Stimulated activated naive CD4-positive, alpha-beta T cell (primary cell): Measurements from ENCODE around the gene FBXO31.
"Not testable (repeated sequence)": the region's sequence is repeated elsewhere in the genome, so short reads cannot be mapped to it uniquely, and the experiment has no call there.

Source experiments
- DNase-seq, 6 experiments: peaks; one replicate each; lab custom pipeline; 2025; lab: John Stamatoyannopoulos, UW

The FBXO31 gene

DNA sequence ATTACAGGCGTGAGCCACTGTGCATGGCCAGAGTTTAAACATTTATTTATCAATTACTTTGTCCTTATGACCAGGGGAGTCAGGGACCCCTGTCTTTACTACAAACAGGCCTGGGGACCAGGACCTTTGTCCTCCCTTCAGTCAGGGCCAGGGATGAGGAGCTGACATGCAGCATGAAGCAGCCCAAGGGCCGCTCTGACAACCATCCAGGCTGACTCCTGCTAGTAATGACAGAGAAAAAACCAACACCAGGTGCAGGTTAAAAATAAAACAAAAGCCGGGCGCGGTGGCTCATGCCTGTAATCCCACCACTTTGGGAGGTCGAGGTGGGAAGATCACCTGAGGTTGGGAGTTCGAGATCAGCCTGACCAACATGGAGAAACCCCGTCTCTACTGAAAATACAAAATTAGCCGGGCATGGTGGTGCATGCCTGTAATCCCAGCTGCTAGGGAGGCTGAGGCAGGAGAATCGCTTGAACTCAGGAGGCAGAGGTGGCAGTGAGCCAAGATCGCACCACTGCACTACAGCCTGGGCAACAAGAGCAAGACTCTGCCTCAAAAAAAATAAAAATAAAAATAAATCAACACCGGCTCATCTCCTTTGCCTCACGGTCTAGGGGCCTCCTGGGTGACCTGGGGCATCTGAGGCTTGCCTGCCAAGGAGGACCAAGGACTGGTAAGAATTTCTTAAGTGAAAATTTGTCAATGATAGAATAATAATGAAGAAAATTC is 20.6 kb downstream of the FBXO31 start:
- DNase-seq: not testable (repeated sequence)

DNA sequence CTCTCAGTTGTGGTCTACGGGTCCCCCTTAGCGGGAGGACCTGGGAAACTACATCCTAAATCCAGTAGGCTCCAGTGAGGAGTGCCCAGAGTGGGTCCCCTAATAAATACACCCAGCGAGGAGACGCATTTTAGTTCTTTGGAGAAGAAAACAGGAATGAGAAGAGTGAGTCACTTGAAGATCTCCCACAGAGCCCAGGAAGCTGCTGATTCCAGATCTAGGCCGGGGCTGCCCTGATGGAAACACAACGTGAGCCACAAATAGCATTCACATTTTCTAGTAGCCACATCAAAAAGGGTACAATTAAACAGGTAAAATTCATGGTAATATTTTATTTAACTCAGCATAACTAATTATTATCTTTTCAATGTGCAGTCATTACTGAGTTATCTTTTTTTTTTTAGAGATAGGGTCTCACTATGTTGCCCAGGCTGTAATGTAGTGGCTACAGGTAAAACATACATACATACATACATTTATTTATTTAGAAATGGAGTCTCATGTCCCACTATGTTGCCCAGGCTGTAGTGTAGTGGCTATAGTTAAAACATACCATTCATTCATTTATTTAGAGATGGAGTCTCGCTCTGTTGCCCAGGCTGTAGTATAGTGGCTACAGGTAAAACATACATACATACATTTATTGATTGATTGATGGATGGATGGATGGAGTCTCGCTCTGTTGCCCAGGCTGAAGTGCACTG is 21.5 kb downstream of the FBXO31 start:
- no peak for DNase-seq

DNA sequence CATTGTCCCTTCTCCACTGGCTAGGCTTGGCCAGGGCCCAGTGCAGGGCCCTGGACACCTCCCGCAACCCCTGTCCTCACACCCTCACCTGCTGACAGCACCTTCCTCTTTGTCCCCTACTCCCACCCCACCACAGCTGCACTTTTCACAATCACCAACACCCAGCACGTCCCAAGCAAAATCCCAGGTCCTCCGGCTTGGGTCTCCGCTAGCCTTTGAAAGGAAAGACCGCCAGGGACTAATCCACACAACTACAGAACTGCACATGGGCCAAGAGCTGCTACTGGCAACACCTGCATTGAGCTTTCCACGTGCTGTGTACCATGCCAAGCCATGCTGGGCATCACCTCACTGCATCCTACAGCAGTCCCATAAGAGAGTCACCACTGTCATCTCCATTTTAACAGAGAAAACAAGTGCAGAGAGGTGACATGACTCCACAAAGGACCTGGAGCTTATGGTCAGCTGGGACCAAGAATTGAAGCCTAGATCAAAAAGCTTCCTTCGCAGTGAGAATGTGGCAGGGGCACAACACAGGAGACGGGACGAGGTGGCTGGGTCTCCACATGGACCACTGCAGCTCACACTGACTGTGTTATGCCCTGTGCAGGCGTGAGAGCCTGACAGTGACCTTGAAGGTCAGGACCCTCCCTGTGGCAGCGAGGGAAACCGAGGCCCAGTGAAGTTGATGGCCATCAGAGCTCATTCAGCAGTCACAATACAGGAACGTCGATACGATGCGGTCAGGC is 22.5 kb downstream of the FBXO31 start:
- no peak for DNase-seq

DNA sequence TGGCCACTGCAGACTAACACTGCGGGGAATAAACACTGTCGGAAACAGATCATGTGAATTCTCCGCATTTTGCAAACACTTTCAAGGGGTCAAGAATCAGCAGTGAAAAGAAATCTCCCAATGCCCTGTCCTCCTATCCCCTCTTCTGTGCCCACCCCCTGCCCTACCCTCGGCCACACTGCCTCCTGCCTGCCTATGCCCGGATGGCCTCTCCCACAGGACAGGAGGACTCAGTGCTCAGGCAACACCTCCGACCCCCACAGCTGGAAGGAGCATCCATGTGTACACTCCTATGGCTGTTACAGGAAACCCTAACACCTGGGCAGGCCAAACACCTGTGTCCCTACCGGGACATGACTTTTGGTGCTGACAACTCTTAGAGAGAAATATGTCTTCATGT is 24.5 kb downstream of the FBXO31 start:
- DNase-seq: no peak

DNA sequence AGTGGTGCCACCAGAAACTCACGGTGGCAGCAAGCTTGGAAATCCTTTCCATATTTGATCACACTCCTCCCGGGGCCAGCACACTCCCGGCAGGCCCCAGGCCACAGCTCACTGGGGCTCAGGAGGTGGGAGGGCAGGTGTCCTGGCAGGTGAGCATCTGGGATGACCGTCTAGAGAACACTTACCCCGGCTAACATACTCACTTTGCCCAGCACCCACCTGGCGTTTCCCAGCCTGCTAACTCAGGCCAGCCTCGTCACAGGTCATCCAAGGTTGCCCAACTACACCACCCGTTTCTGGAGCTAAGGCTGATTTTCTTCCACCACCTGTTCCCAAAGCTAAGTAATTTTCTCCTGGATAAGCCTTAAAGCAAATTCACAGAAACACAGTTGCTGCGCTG is 24.9 kb downstream of the FBXO31 start:
- no peak for DNase-seq

DNA sequence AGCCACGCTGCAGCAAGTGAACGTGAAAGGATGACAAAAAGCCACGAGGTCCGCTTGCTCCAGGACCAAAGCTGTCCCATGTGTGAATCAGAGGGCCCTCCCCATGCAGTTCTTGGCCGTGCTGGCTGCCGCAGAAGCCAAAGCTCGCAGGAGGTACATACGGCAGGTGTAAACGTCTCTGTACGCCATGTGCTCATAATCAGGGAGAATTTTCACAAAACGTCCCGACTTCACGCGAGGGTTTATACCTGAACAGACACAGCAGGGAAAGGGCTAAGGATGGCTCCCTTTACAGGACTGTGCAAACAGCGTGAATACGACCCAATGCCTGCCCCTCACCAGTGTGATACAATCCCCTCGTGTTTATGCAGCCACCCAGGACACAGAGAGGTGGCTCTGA is 25.3 kb downstream of the FBXO31 start:
- no peak for DNase-seq

DNA sequence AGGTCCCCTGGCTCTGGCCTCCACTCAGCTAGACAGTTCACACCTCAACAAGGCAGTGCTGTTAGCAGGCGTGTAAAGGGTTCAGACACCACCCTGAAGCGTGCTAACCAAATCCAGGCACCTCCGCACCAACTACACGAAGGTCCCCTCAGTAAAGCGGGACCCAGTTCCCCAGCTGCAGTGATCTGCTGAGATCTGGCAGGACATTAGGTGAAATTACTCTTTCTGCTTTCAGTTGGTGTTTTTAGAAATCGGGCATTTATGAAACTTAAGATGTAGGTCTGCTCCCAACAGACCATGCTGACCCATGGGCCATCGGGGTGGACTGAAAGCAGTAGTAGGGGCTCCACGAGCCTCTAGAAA is 27.1 kb downstream of the FBXO31 start:
- DNase-seq: no peak

DNA sequence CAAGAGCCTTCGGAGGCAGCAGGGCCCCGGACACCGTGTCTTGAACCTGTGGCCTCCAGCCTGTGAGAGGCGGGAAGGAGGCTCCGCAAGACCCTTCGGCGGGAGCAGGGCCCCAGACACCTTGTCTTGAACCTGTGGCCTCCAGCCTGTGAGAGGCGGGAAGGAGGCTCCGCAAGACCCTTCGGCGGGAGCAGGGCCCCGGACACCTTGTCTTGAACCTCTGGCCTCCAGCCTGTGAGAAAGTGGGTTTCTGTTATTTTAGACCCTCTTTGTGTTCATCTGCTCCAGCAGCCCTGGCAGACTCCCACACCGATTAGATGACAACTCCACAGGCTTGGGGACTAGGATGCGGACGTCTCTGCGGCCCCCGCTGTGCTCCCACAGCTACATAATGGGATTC is 30.0 kb downstream of the FBXO31 start:
- no peak for DNase-seq

DNA sequence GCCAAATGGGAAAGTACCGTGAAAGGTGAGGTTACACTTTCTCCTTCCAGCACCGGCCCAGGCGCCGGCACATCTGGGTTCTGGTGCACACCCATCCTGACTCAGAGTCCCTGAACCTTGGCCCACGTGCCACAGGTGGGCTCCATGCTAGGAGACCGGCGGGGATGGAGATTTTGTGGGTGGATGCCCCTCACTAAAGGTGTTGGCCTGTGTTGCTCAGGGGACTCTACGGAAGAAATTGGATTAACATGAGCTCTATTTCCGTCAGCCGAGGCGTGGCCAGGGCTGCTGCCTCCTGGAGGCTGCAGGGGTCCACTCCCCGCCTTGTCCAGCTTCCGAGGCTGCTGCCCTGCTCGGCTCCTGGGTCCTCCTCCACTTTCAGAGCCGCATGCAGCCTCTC is 30.8 kb downstream of the FBXO31 start:
- DNase-seq: no peak

DNA sequence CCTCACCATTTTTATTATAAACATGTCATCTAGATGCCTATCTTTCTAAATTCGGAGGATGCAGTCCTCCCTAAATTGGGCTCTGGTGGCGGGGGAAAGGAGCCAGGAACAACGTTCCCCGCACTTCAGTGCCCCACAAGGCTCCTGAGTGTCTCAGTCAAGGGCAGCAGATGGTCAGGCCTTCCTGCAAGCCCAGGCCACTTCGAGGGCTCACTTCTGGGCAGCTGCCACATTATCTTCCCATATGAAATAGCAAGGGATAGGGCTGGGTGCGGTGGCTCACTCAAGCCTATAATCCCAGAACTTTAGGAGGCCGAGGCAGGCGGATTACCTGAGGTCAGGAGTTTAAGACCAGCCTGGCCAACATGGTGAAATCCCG is 32.3 kb downstream of the FBXO31 start:
- DNase-seq: no peak

DNA sequence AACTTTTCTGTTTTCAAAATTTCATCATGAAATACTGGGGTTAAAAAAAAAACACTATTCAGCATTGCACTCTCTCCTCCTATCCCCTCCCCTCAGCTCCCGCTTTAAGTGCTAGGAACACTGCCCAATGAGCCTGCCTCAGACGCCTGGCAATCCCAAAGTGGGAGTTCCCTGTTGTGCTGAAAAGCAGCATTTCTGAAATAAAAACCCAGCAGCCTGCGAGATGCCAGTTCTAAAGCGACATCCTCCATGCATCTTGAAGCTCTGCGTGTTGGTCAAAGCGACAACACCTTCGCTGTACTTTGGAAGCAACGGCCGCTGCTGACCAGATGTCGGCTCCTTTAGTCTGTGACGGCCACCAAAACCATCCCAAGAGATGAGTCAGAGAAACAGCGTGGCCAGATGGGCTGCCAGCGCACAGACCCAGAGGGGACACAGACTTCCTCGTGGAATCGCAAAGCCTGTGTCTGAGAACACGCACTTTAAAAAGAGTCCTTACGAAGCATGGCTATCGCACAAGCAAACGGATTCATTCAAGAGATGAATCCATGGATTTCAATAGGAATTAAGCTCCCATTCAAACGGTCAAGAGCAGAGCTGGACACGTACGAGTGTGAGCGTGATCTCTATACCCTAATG is 32.8 kb downstream of the FBXO31 start:
- DNase-seq: no peak

DNA sequence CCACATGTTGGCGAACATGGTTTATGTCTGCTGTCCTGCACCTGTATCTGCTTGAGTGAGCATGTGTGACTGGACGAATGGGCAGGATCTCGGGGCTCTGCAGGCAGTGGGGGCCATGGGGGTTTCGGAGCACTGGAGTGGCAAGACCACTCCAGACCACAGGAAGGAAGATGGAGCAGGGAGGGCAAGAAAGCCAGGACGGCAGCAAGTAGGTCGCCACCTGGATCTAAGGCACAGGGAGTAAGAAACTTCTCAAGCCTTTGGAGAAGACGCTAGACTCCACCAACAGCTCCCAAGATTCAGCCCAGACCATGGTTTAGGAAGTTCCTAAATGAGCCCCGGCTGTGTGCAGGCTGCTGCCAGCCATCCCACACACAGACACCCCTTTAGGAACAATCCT is 33.5 kb downstream of the FBXO31 start:
- no peak for DNase-seq

DNA sequence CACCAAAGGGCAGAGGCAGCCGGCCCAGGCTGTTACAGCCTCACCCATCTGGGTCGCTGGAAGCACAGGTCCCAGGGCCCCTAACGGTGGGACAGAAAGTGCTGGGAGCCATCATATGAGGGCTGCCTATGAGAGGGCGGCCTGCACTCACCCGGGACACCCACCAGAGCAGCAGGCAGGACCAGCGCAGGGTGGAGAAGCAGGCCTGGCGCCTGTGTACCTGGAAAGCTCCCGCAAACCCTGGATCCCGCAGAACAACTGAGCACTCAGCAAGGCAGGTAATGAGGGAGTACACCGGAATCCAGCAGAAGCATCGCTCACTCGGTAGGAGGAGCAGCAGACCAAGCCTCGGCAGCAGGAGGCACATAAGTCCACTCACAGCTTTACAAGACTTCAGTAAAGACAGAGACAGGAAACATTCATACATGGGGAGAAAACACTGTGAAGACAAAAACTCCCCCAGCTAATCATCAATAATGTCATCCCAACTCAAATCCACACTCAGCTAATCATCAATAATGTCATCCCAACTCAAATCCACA is 34.9 kb downstream of the FBXO31 start:
- DNase-seq: no peak

DNA sequence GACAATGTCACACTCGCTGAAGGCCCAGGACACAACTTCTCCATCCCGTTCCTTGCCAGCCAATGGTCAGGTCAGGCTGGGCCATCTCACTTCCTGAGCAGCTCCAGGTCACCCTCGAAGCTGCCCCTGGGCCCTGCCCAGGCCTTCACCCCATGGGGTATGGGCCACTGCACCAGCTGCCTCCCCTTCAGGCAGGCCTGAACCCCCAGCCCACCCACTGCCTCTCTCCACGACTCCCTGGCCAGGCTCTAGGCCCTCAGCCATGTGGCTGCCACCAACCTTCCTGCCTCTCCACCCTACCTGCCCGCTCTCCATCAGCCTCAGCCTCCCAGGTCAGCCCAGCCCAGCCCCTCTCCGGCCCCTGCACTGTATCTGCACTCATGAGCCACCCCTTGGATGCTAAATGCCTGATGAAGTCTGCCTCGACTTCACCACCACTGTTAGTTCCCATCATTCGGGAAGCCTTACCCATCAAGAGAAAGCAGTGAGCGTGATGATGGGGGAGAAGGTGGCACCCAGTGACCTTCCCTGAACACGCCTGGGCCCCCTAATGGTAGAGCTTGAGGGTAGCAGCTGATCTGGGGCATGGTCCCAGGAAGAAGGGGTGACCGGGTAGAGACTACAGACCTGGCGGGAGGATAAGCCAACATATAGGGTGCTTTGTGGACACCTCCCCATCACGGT is 35.5 kb downstream of the FBXO31 start:
- DNase-seq: no peak

DNA sequence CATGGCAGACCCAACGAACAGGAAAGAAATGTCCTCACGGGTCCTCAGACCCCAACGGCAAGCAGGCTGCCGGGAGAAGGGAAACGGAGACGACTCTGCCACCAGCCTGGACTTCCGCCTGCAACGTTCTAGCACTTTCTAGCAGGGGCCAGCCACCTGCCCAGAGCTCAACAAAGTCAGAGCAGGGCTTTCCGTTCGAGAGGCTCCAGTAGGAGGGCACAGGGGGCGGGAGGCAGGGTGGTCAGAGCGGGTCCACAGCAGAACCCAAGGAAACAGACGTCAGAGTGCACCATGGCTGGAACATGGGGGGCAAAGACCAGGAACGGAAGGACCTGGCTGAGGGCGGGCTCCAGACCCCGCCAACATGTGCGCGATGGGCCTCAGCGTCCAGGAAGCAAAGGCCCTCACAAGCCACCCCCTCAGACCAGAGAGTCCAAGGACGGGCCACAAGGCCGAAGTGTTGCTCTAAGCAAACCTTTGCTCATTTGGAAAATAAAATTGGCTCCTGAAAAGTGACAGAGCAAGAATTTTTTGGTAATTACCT is 37.0 kb downstream of the FBXO31 start:
- DNase-seq: no peak

DNA sequence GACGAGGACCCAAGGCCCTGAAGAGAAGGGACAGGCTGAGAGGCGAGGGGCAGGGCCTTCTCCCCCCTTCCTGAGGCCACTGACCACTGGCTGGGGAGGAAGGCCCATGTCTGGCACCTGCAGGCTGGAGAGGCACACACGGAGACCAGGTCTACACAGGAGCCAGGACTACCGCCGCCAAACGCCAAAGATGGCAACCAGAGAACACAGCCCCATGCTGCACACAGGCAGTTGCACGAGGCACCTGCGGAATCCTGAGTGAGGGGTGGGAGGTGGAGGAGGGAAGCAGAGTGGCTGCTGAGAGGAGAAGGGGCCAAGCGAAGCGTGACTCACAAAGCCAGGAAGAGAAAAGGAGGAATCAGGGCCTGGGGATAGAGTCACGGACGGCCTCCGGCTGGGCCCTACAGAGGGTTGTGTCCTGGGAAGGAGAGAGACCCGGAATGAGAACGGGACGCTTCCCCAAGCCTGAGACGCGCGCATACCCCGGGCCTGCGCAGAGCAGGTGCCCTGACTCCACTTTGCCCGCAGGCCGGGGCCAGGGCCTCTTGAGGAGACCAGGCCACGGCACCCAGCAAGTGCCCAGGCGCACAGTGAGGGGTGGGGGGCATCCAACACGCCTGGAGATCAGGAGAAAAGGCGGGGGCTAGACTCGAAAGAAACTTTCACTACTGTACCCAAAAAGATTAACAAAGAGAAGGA is 37.7 kb downstream of the FBXO31 start:
- DNase-seq: no peak

DNA sequence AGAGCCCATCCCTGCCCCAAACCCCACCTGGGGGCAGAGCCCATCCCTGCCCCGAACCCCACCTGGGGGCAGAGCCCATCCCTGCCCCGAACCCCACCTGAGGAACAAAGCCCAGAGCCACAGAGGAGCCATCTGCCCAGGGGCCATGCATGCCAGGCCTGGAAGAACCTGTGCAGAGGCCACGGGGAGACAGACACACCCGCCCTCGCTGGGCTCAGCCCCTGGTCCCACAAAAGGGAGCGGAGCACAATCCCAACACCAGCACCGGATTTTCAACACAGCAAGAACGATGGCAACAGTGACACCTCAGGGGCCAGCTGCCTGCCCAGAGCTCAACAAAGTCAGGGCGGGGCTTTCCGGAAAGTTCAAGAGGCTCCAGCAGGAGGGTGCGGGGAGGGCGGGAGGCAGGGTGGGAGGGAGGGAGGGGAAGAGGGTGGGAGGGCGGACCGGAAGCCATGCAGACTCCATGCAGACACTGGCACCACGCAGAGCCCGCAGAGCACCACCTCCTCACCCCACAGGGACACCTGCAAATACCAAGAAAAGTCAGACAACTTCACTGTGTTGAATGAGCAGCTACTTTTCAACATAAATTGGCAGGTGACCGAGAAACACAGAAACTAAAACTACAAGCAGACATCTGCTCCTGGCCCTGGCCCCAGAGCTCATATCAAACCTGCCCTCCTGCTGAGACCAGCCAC is 38.5 kb downstream of the FBXO31 start:
- DNase-seq: peak in 5 of 6 experiments; percentile 17 to 64 (median 43)

DNA sequence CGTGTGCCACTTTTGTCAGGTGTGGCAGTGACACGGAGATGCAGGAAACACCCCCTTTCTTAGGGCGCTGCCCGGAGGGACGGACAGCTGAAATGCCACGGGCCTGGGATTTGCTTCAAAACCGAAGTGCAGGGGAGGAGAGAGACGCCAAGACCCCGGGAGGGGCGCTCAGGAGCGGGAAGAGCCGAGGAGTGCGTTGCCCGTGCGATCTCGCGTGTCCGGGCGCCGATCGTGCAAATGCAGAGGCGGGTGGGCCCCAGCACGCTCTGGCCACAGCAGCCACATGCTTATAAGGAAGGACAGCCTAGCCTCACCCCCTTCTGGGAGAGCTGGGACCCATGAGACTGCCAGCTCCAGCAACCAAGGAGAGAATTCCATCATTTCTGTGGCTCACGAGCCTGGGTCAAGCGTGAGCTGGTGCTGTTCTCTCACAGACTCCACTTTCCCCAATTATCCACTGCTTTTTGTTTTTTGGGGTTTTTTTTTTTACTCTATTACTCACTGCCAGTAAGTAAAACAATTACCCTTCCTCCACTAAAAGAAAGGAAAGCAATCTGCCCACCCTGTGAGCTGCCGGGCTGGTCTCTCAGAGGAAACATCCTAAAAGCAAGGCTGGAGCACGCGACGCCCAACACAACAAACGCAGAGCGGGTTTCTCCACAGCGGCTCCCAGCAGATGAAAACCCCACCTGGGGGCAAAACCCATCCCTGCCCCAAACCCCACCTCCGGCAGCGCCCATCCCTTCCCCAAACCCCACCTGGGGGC is 39.2 kb downstream of the FBXO31 start:
- no peak for DNase-seq

DNA sequence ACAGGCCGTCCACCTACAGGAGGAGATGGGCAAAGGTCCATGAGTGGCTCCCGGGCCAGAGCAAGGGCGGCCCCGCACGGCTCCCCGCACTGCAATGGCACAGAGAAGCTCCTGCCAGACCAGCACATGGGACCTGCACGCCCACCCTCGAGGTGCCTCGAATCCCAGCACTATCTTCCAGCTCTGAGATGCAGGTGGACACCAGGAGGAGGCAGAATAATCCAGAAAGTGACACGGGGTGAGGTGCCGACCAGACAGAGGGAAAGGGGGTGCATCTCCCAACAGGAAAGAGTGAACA is 39.9 kb downstream of the FBXO31 start:
- DNase-seq: no peak
